Aorta (tissue), 5 donors: ENCODE measurements around the gene DCAF4. TPM values are rescaled to one million over a fixed set of nuclear protein-coding genes. Genes with fewer than 3 reads are reported as not detected.

ENCODE experiments used
- ATAC-seq: fragments of 200-7000 bp; cut with Tn5 transposase; one replicate; pipeline ENCODE4 v1.9.1; 2022; ENCODE audit warnings: moderate library complexity; ENCODE audit not compliant: low FRiP score
- DNase-seq, 2 donors: peaks; one replicate each; pipeline ENCODE4 v3.0.0-alpha.2; 2020
- H3K27ac ChIP-seq, 2 donors: one replicate each; pipeline ENCODE4 v1.5.1; 2013; ENCODE audit warnings: low read length in 2 of 2, mild to moderate bottlenecking in 2 of 2, moderate library complexity in 2 of 2, control low read depth in 1 of 2, inconsistent platforms in 1 of 2, low read depth in 1 of 2
- H3K27me3 ChIP-seq, 2 donors: one replicate each; pipeline ENCODE4 v1.6.1; 2013; ENCODE audit warnings: control low read depth in 1 of 2, low read length in 1 of 2, mild to moderate bottlenecking in 1 of 2, moderate library complexity in 1 of 2; ENCODE audit not compliant: insufficient read depth in 2 of 2, control insufficient read depth in 1 of 2
- H3K36me3 ChIP-seq, 2 donors: one replicate each; pipeline ENCODE4 v1.6.1; 2013; ENCODE audit warnings: control low read depth in 1 of 2, low read length in 1 of 2, mild to moderate bottlenecking in 1 of 2; ENCODE audit not compliant: insufficient read depth in 2 of 2, control insufficient read depth in 1 of 2
- H3K4me1 ChIP-seq, 2 donors: one replicate each; pipeline ENCODE4 v1.6.1; 2013; ENCODE audit warnings: low read length in 2 of 2, control low read depth in 1 of 2, mild to moderate bottlenecking in 1 of 2, moderate library complexity in 1 of 2; ENCODE audit not compliant: insufficient read depth in 2 of 2, control insufficient read depth in 1 of 2
- H3K4me3 ChIP-seq, 2 donors: one replicate each; pipeline ENCODE4 v1.5.1; 2013; ENCODE audit warnings: low read length in 2 of 2, control low read depth in 1 of 2, mild to moderate bottlenecking in 1 of 2
- H3K9me3 ChIP-seq: one replicate; pipeline ENCODE4 v1.6.1; 2013; ENCODE audit warnings: mild to moderate bottlenecking, low read length; ENCODE audit not compliant: control insufficient read depth
- WGBS, 2 donors: extraction: QIAGEN DNeasy Blood & Tissue Kit; methylation state at CpG; one replicate each; pipeline ENCODE4 v1.1.7; 2013; 5-methylcytosine and 5-hydroxymethylcytosine counted together
- intact Hi-C, 2 donors: fragments of 100-400 bp; cut with DNase I; formaldehyde crosslinking; loops; one replicate each; pipeline versions ENCODE4 v1.14.2 to v1.15.0; 2022
- long read RNA-seq, 2 donors: library from polyadenylated mRNA; unstranded; transcript quantifications; one replicate each; pipeline ENCODE4 v2.0.0, GENCODE V29; 2020 to 2021
- polyA plus RNA-seq, 2 donors: library from polyadenylated mRNA; stranded (reverse); fragments of 200-250 nt; gene quantifications; one replicate each; pipeline ENCODE4 v1.2.3, GENCODE V29; 2013
- total RNA-seq, 2 donors: library from RNA; stranded (reverse); fragmentation: NEBNext Ultra II Directional; extraction: Animal tissue kit (Norgen Biotek cat#: 25700); gene quantifications; one replicate each; pipeline ENCODE4 v1.2.1, GENCODE V29; 2021
- donor health status: healthy with polysubstance abuse.
- donor health status: Bipolar disorder and iron deficiency.
- donor health status: DM: no; HTN: no; CAD: no.
- donor health status: DM: no; HTN: no; CAD: no.
- donor health status: DM: yes; HTN: yes; CAD: no.

DCAF4 gene
- total RNA-seq (10 to 100 TPM; 11.3 to 15.7 TPM), polyA plus RNA-seq (1 to 10 TPM; 4.6 to 7.4 TPM)
- long read RNA-seq, donor 1, partial matches to known transcripts, result 3 of 14 reads
- long read RNA-seq, donor 1, other reads (novel, unspliced or antisense), result 8 of 14 reads
- long read RNA-seq, donor 2, partial matches to known transcripts, result 0 of 2 reads
- long read RNA-seq, donor 2, other reads (novel, unspliced or antisense), result 1 of 2 reads

- Histone ChIP-seq H3K27me3 (no peaks in the 10 kb centered on the region), H3K27ac (peak within 1 kb of the TSS in 1 of 2 donors; percentile 38), H3K4me1 (no peaks in the 10 kb centered on the region), H3K4me3 (peak within 1 kb of the TSS; percentile 38 to 60), H3K36me3 (no peaks in the 10 kb centered on the region), H3K9me3 (no peaks in the 10 kb centered on the region)
- DNase-seq (peak; percentile 97 to 98), ATAC-seq (peak; percentile 97)
- 0% methylated on average over 59 of the region's 59 CpGs for WGBS, 2 donors
- intact Hi-C loops, result no loop called here
These were observed at the start of gene DCAF4 for GRCh38 chr14:72926292-72927028. Gene DCAF4, plus strand, starts transcription at chr14:72926464. Its CDS starts 11,515 bp downstream, at chr14:72937979.

DNA sequence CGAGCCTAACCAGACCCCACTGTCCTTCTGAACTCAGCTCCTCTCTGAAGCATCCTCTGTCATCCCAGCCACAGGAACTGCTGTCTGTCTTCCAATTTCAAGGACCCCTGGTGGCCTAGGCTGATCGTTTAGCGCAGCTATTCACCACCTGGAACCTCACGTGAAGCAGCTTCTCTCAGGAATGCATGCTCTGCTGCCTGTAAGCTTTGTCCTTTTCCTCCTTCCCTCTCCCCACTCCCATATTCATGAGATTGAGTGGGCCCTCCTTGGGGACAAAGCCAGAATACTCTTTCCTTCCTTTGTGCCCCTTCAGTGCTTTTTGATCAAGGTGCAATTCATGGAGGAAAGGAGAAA, 49.6 kb upstream of the DCAF4 start:
- intact Hi-C loops, result no loop called here
- no peak overlapping the region for H3K27ac ChIP-seq
- H3K4me1 ChIP-seq, result no peaks in the 10 kb centered on the region
- 32 to 55% methylated on average over 4 of the region's 4 CpGs for WGBS, 2 donors
- no peak overlapping the region for H3K4me3 ChIP-seq
- no peaks in the 10 kb centered on the region for H3K27me3 ChIP-seq
- ATAC-seq, result no peak
- no peaks in the 10 kb centered on the region for H3K9me3 ChIP-seq
- H3K36me3 ChIP-seq, result no peaks in the 10 kb centered on the region
- no peak for DNase-seq

DNA sequence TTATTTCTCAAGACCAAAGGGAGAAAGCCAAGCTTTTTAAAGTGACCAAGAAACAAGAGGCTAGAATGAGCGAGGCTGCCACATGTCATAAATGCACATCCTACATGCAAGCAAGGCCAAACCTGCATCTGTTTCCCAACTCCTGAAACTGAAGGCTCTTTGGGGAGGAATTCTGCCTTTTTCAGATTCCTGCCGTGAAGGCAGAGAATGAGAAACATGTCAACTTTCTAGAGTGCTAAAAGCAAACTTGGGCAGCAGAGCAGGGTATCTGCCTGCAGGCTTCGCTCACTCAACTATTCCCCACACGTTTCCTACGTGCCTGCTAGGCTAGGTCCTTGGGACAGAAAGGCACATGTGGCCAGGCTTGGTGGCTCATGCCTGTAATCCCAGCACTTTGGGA, 47.5 kb upstream of the DCAF4 start:
- 90 to 95% methylated on average over 5 of the region's 5 CpGs for WGBS, 2 donors
- no peaks in the 10 kb centered on the region for H3K36me3 ChIP-seq
- H3K4me3 ChIP-seq, result no peak overlapping the region
- DNase-seq (no peak), ATAC-seq (no peak)
- H3K27me3 ChIP-seq, result no peaks in the 10 kb centered on the region
- no peaks in the 10 kb centered on the region for H3K9me3 ChIP-seq
- no peaks in the 10 kb centered on the region for H3K4me1 ChIP-seq
- intact Hi-C loops, result no loop called here
- no peak overlapping the region for H3K27ac ChIP-seq

DNA sequence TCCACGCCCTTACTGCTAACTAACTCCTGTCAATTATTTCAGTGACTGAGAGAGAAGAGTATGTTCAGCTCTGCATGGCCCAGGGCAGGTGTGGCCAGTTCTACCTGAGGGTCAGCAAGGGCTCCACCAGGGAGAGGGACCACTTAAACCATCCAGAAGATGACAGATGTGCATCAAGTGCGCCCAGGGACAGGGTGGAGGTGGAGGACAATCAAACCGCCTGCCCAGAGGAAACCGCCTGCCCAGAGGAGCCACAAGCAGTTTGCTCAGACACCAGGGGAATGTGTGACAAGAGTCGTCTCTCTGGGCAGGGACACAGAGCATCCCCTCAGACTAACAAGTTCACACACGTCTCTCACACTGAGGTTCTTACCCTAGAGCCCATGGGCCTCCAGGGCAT, 46.8 kb upstream of the DCAF4 start:
- intact Hi-C loops, result no loop called here
- Histone ChIP-seq H3K27ac (no peak overlapping the region), H3K9me3 (no peaks in the 10 kb centered on the region), H3K4me1 (no peaks in the 10 kb centered on the region), H3K4me3 (no peak overlapping the region), H3K36me3 (no peaks in the 10 kb centered on the region), H3K27me3 (no peaks in the 10 kb centered on the region)
- ATAC-seq, result no peak
- DNase-seq, result no peak
- 93% methylated on average over 6 of the region's 6 CpGs for WGBS, 2 donors

GRCh38 chr14:72880164-72880563, 46.1 kb upstream of the DCAF4 start:
- Histone ChIP-seq H3K27me3 (no peaks in the 10 kb centered on the region), H3K4me1 (no peaks in the 10 kb centered on the region), H3K36me3 (no peaks in the 10 kb centered on the region), H3K9me3 (no peaks in the 10 kb centered on the region), H3K4me3 (no peak overlapping the region), H3K27ac (no peak overlapping the region)
- DNase-seq, result no peak
- intact Hi-C loops, result no loop called here
- WGBS, 2 donors, result 81 to 92% methylated on average over 2 of the region's 2 CpGs
- ATAC-seq, result no peak

GRCh38 chr14:72880820-72881219, 45.4 kb upstream of the DCAF4 start:
- ATAC-seq (no peak), DNase-seq (no peak)
- H3K27me3 ChIP-seq, result no peaks in the 10 kb centered on the region
- intact Hi-C loops, result no loop called here
- WGBS, 2 donors, result 82 to 90% methylated on average over 2 of the region's 2 CpGs
- H3K27ac ChIP-seq, result no peak overlapping the region
- no peaks in the 10 kb centered on the region for H3K36me3 ChIP-seq
- no peaks in the 10 kb centered on the region for H3K9me3 ChIP-seq
- no peaks in the 10 kb centered on the region for H3K4me1 ChIP-seq
- H3K4me3 ChIP-seq, result no peak overlapping the region

DNA sequence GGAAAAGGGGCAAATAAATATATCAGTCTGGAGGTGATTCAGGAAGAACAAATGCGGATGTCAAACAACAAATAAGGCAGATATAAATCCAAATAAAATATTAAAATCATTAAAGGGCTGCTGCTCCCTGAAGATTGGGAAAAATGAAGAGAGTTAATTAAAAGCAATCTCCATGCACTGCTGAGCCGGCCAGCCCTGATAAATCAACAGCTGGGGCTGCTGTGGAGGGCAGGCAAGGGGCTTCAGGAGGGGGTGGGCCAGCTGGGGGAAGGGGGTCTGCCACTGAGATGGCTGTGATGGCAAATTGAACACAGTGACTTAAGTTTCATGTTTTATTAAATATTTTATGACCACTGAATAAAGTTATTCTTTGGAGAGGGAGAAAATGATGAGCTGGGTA, 44.7 kb upstream of the DCAF4 start:
- Histone ChIP-seq H3K9me3 (no peaks in the 10 kb centered on the region), H3K36me3 (no peaks in the 10 kb centered on the region), H3K27ac (no peak overlapping the region), H3K4me3 (no peak overlapping the region), H3K4me1 (no peaks in the 10 kb centered on the region), H3K27me3 (no peaks in the 10 kb centered on the region)
- ATAC-seq, result no peak
- DNase-seq, result no peak
- intact Hi-C loops, result no loop called here
- WGBS, 2 donors, result 60 to 83% methylated on average over 2 of the region's 2 CpGs

GRCh38 chr14:72882047-72882446, 44.2 kb upstream of the DCAF4 start:
- WGBS, 2 donors, result 95 to 96% methylated on average over 1 of the region's 1 CpG
- intact Hi-C loops, result no loop called here
- Histone ChIP-seq H3K36me3 (no peaks in the 10 kb centered on the region), H3K4me1 (no peaks in the 10 kb centered on the region), H3K27ac (no peak overlapping the region), H3K4me3 (no peak overlapping the region), H3K9me3 (no peaks in the 10 kb centered on the region), H3K27me3 (no peaks in the 10 kb centered on the region)
- ATAC-seq, result no peak
- no peak for DNase-seq

GRCh38 chr14:72882463-72882862, 43.8 kb upstream of the DCAF4 start:
- no peaks in the 10 kb centered on the region for H3K4me1 ChIP-seq
- no peaks in the 10 kb centered on the region for H3K9me3 ChIP-seq
- H3K27ac ChIP-seq, result no peak overlapping the region
- H3K36me3 ChIP-seq, result no peaks in the 10 kb centered on the region
- H3K4me3 ChIP-seq, result no peak overlapping the region
- WGBS, 2 donors, result 78 to 83% methylated on average over 7 of the region's 7 CpGs
- DNase-seq (no peak), ATAC-seq (no peak)
- H3K27me3 ChIP-seq, result no peaks in the 10 kb centered on the region
- intact Hi-C loops, result no loop called here
